GM21526 (cell line): ENCODE measurements around the gene SAMM50.

ENCODE experiments used
- ATAC-seq: cut with Tn5 transposase; IDR thresholded peaks from one replicate; pipeline ENCODE4 v1.9.1; 2021; ENCODE audit warnings: moderate library complexity; ENCODE audit not compliant: unreplicated experiment, low FRiP score

The SAMM50 gene

DNA sequence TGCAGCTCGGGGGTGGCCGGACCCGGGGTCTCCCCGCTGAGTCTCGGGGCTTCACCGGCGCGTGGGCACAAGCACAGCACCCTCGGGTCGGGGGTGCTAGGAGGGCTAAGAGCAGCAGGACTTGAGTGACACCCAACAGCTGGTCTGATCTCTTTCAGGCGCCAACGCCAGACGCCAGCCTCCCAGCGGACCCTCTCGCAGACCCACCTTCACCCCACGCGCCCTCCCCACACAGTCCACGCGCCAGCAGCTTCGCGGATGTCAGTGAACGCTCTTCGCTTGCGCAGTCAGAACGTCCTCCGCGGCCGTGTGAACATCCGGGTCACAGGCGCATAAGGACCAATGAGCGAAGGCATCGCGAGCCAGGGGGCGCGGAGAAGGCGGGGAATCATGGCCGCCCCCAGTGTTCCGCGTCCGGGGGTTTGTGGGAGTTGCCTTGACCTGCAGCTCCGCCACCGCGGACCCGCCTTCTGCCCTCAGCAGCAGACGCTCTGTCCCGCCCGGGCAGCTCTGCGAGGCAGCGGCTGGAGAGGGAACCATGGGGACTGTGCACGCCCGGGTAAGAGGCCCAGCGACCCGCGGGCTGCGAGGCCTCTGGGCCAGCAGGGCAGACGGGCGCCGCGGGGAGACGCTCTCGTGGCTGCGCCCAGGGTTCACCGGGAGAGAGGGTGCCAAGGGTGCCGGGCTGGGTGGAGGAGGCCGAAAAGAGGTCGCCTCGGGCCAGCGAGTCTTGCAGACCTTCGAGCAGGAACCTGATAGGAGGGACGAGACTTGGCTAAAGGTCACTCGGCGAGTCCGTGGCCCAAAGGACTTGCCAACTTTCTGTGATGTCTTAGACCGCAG is at the start of gene SAMM50:
SAMM50 (plus strand) TSS at position 403 of the 843 bp plus-strand sequence; CDS start at position 539, 136 bp downstream.
- peak; percentile 77 for ATAC-seq

DNA sequence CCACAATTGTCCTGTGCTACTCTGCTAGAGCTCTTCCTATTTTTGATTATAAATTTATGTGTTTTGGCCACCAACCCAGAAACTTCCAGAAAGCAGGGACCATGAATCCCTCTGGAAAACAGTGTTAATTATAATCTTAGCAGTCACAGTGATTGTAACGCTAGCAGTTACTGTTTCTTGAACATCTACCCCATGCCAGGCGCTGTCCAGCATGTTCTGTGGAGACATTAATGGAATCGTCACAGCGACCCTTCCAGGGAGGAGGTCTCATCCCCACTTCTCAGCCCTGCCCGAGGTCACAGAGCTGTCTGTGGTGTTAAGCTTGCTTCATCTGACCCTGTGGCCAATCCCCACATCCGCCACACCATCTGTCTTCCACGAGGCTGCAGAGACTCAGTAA is 49.6 kb upstream of the SAMM50 start:
- no peak for ATAC-seq

DNA sequence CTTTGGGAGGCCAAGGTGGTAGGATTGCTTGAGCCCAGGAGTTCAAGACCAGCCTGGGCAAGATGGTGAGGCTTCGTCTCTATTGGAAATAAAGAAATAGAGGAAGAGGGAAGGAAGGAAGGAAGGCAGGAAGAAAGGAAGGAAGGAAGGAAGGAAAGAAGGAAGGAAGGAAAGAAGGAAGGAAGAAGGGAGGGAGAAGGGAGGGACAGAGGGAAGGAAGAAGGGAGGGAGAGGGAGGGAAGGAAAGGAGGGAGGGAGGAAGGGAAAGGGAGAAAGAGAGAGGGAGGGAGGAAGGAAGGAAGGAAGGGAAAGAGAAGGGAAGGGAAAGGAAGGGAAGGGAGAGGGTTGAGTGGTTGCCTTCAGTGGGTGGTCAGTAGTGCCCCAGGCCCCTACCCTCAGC is 45.5 kb upstream of the SAMM50 start:
- no peak for ATAC-seq

DNA sequence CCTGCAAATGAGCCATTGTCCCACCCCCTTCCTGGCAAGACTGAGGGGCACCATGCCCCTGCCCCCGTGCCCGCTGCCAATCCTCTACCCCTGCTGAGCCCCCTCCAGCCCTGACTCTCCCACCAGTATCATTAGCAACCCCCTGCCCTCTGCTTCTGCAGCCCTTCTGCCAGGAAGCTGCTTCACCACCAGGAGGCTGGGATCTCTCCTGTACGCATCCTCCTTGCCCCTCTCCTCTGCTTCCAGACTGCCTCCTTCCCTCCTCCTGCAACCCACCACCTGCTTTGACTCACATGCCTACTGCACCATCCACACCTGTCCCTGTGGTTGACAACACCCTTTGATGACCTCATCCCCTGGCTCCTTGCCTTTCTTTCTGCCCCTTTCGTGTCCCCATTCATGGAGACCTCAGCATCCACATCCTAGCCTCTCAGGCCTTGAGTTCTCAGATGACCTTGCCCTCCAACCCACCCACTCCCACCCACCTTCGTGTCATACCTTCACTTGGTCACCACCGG is 45.0 kb upstream of the SAMM50 start:
- no peak for ATAC-seq

DNA sequence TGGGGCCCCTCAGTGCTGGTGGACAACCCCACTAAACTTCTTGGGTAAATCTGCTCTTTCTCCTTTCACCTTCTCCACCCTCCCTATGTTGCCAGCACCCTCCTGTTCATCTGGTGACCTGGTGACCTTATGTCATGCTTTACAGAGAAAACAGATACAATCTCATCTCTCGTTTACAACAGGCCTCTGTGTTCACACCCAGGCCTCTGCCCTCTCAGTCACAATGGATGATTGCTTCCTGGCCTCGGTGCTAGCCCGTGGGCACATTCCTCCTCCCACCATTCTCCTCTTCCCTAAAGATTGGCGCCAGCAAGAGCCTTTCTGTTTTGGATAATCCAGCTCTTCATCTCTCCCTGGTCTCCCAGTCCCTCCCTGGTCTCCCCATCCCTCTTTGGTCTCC is 43.9 kb upstream of the SAMM50 start:
- ATAC-seq, result no peak

DNA sequence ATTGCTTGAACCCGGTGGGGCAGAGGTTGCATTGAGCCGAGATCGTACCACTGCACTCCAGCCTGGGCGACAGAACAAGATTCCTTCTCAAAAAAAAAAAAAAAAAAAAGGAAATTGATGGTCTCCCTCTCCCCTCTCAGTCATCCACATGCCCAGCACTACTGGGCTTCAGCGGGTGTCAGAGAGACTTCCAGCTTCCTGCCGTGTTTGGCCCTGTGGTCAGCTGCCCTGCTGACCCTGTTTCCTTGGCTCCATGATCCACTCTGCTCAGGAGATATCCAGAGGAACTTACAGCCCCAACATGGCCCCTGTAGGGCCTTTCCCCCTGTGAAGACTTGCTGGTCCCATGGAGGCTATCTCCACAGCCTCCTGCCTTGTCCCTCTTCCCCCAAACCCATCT is 37.7 kb upstream of the SAMM50 start:
- no peak for ATAC-seq

DNA sequence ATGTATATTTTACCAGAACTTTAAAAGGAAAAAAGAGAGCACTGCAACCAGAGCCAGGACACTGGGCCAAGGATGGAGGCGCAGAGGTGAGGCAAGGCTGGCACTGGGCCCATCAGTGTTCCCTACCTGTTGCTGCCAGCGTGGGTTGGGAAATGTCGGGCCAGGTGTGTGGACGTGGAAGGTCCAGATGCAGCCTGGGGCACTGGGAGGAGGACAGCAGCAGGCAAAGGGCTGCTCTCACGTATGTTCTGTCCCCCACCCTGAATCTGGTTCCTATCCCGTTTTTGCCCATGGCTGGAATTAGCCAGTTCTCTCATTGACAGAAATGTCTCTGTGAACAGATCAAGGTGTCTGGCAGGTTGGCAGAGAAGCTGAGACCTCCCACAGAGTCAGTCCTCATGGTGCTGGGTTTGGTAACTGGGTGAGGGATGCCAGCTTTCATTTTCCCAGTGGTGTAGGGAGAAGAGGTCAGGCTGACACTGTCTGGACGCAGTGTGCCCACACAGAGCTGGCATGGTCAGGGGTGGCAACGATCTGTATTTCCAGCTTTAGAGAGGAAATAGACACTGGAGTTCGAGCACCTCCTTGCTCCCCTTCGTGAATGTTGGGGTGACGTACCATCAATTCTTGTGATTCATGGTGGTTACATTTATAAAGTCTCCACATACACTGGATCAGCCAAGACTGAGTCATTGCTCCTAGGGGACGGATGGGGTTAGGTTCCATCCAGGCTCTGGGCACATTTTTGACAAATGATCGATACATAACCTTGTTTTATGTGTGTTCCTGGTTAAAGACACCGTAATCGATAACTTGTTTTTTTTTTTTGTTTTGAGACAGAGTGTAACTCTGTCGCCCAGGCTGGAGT is 35.9 kb upstream of the SAMM50 start:
- no peak for ATAC-seq

DNA sequence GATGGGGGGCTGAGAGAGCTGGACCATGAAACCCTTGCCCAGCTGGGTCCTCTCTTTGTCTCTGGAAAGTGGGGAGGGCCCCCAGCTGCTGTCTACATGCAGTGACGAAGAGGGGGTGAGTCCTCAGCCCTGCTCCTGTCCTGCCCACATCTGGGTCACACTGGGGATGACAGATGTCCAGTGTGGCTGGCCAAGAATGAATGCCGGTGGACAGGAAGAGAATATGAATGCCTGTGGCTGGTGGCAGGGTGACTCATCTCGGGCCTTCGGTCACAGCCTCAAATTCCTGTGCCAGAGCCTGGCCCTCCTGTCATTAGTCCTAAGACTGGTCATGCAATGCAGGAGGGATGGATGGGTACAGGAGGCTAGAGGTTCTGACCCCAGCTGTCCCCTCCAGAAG is 33.9 kb upstream of the SAMM50 start:
- ATAC-seq, result no peak

DNA sequence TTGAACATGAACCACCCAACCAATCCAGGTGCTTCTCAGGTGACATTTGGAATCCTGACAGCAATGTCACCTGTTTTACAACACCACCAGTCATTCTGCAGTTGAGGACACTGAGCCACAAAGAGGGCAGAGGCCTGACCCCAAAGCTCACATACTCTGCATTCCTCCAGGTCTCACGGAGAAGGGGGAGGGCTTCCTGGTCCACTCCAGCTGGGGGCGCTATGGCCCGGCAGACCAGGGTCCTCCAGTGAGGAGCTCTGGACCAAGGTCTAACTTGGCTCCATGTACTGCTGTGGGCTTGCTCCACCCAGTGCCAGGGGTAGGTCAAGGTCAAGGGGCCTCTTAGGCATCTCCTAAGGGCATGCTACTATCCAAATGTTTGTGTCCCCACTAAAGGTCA is 33.1 kb upstream of the SAMM50 start:
- no peak for ATAC-seq

DNA sequence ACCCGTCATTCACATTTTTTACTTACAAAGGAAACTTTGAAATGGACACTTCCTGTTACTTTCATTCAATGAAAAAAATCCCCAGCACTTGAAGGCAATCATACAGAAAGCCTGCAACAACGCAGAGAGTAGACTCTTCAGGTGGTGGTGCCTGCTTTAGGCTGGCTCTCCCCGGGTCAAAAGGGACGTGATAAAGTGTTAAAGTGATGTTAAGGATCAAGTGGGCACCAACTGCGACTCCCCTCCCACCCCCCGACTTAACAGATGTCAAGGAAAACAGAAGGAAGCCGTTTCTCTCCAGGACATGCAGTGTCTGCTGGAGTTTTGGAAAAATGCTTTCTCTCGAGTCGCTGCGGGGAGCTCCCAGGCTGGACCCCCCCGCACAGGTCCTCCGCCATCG is 32.1 kb upstream of the SAMM50 start:
- no peak for ATAC-seq

DNA sequence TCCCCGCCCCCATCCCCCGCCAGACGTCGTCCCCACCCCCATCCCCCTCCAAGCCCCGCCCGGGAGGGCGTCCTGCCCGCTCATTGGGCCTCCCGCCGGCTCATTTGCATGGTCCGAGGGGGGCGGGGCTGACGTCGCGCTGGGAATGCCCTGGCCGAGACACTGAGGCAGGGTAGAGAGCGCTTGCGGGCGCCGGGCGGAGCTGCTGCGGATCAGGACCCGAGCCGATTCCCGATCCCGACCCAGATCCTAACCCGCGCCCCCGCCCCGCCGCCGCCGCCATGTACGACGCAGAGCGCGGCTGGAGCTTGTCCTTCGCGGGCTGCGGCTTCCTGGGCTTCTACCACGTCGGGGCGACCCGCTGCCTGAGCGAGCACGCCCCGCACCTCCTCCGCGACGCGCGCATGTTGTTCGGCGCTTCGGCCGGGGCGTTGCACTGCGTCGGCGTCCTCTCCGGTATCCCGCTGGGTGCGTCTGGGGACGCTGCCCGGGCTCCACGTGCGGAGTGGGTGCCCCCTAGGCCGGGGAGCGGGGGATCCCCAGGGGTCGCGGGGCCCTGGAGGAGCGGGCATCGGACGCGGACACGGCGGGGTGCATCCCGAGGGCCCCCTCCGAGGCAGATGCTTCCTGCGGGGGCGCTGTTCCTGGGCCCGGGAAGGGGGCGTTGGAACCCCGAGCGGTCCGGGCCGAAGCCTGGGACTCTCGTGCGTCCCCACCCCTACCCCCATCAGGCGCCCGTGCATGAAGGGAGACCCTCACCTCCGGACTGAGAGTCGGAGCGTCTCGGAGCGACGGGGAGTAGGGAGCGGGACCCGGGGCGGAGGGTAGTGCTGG is 31.4 kb upstream of the SAMM50 start, which contains the start of gene PNPLA3:
PNPLA3 (plus strand) TSS at position 175 of the 834 bp plus-strand sequence; CDS start at position 282, 107 bp downstream.
- no peak for ATAC-seq

DNA sequence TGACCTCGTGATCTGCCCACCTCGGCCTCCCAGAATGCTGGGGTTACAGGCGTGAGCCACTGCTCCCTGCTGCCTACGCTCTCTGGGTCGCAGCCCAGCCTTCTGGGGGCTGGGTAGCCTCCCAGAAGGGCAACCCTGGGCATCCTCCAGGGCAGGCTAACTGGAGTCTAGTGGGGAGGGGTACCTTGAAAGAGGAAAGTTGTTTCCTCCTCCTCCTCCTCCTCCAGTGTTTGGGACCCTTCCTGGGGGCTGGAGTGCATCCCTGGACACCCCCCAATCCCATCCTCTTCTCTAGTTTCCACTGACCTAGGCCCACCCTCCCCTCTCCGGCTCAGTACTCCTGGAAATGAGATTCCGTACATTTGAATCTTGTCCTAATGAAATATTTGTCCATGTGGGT is 30.4 kb upstream of the SAMM50 start:
- ATAC-seq, result no peak

DNA sequence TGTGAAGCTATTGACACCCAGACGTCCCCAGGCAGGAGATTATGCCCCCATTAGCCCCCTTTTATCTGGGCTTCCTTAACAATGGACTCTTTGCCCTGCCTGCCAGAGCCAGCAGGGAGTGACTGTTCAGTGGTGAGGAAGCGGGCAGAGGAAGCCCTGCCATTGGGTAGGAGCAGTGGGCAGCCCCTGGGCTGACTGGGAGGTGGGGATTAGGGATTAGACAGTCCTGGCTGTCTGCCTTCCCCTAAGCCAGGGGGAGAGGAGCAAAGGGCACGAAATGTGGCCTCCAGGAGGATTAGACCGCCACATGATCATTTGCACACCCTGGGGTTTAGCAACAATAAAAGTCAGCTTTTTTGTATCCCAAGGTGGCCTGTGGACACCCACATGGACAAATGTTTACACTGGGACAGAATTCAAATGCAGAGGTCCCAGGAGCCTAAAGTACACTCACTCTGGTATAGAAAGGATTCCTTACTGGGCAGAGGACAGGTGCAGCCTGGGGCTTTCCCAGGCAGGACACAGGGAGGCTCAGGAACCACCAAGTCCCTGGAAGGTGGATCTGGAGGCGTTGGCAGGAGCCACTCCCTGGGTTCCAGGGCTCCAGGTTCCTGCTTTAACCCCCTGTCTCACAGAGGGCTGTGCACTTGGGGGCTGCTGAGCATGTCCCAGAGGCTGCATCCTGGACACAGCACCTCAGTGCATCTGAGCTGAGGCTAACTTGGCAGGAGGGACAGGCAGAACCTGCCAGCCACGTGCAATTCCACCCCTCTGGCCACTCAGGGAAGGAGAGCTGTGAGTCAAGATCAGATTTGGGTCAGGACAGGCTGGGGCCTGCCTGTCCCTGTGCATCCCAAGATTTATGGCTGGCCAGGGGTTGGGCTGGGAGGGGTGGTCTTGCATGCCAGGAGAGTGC is 29.6 kb upstream of the SAMM50 start:
- ATAC-seq, result no peak

DNA sequence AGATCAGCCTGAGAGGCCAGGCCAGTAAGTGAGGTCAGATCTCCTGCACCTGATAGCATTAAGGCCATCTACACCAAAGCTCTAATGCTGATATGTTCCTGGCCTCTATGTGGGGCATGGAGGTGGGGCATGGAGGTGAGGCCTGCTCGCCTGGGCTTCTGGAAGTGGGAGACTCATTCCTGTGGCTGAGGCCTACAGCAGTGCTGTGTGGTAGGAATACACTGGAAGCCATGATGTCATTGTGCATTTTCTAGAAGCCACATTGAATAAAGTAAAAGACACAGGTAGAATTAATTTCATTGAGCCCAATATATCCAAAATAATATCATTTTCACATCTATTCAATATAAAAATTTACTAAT is 28.9 kb upstream of the SAMM50 start:
- ATAC-seq, result no peak

DNA sequence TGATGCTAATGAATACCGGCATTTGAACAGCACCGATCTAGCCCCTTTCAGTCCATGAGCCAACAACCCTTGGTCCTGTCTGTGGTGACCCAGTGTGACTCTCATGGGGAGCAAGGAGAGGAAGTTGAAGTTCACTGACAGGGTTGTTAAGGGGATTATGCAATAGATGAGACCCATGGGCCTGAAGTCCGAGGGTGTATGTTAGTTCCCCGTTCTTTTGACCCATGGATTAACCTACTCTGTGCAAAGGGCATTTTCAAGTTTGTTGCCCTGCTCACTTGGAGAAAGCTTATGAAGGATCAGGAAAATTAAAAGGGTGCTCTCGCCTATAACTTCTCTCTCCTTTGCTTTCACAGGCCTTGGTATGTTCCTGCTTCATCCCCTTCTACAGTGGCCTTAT is 26.8 kb upstream of the SAMM50 start:
- no peak for ATAC-seq

DNA sequence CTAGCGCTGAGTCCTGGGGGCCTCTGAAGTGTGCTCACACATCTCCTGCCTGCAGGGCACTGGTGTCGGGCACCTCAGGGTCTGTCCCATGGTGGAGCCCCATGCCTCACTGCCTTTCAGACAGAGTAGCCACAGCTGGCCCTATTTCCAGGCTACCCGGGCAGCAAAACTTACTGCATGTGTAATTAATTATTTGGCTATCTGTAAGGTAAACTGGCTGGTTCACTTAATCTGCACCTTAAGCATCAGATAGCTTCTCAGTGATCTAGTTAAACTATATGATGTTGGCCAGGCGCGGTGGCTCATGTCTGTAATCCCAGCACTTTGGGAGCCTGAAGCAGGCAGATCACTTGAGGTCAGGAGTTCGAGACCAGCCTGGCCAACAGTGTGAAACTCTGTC is 26.3 kb upstream of the SAMM50 start:
- no peak for ATAC-seq

DNA sequence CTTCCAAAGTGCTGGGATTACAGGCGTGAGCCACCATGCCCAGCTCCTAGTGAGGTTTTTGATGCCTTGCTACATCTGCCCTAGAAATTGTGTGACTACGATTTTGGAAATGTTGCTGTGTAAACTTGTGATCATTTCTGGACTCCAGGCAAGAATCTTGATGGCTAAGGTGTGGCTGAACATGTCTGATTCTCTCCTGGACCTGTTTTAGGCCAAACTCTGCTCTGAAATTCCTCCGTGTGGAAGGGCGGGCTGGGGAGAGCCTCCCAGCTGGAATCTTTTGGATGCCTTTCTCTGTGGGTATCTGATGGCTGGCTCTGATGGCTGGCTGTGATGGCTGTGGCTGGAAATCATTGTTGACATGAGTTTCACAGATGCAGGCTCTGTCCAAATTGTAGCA is 23.5 kb upstream of the SAMM50 start:
- no peak for ATAC-seq

DNA sequence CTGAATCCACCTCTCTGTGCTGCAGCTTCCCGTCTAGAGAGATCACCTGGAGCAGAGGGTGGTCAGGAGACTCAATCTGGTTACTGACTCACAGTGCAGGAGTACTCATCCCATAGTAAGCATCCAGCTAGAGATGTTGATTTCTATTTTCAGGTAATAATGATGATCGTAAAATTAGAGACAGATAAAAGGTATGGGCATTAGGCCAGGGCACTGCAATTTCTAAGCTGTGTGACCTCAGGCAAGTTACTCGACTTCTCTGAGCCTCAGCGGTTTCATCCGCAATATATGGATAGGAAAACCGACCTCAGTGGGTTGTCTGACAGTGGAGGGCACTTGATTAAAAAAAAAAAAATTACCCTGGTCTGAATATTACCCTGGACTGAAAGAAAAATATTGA is 13.8 kb upstream of the SAMM50 start:
- no peak for ATAC-seq

DNA sequence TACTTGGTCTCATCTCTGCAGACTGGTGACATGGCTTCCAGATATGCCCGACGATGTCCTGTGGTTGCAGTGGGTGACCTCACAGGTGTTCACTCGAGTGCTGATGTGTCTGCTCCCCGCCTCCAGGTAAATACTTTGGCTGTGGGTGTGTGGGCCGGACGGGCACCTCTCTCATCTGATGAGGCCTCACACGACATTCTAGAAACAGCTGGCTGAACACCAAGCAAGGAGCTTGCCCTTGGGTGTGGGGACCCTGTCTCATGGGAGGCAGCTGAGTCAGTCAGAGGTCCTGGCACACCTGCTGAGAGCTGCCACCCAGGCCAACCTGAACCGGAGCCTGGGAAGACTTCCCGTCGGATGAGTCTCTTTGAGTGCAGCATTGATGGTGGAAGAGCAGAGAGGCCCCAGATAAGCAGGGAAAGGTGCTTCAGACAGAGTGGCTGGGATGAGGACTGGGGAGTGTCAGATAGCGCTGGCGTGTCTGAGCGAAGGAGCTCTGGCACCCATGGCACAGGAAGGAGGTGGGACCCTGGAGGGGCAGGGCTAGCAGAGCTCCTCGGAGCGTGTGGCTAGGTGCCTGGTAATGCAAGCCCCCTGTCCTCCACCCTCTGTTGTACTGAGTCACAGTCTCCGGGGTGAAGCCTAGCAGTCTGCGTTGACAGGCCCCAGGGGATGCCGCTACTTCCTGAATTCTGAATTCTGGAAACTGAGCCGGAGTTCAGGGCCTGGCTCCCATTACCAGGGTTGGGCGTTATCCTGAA is 10.4 kb upstream of the SAMM50 start:
- no peak for ATAC-seq
